B cell (primary cell): ENCODE data around the gene ZNF80. TPM values are rescaled to one million over a fixed set of nuclear protein-coding genes. Genes with fewer than 3 reads are reported as not detected.

ENCODE experiments used
- ATAC-seq: fragments of 200-7000 bp; cut with Tn5 transposase; one replicate; pipeline ENCODE4 v1.10.0; 2021; ENCODE audit warnings: low read depth, mild to moderate bottlenecking, moderate number of reproducible peaks, moderate library complexity
- CTCF ChIA-PET: fragments of 350-600 bp; sonication (Branson Sonifier 250); formaldehyde crosslinking; loops from one replicate; lab custom pipeline; 2021; ENCODE audit warnings: antibody characterized with exemption, inconsistent platforms; lab: Charles Lee
- POLR2A ChIA-PET: fragments of 350-600 bp; sonication (Branson Sonifier 250); formaldehyde crosslinking; loops from one replicate; lab custom pipeline; 2021; ENCODE audit warnings: antibody characterized with exemption; lab: Charles Lee
- DNase-seq: peaks from one replicate; pipeline ENCODE4 v3.0.0; 2013
- H2AFZ ChIP-seq: 2 replicates; pipeline ENCODE4 v1.6.1; 2012; ENCODE audit warnings: mild to moderate bottlenecking, low read depth, low read length; ENCODE audit not compliant: insufficient read depth, poor library complexity, severe bottlenecking
- H3K27ac ChIP-seq, 2 donors: 1 replicate in 1 of 2; 2 replicates in 1 of 2; pipeline ENCODE4 v1.5.1; 2012 to 2013; ENCODE audit warnings: low read length in 2 of 2, mild to moderate bottlenecking in 2 of 2, moderate library complexity in 1 of 2
- H3K27me3 ChIP-seq, 4 experiments: fragments of 200-600 bp in 1 of 4; sonication (generic) in 1 of 4; replicated peaks in 1 of 4; 1 replicate in 2 of 4; 2 replicates in 2 of 4; pipeline versions ENCODE4 v1.6.1 to v1.7.0; 2013 to 2016; ENCODE audit warnings: low read length in 3 of 4, mild to moderate bottlenecking in 2 of 4, mixed read lengths in 1 of 4, moderate library complexity in 1 of 4; ENCODE audit not compliant: insufficient read depth in 4 of 4, control insufficient read depth in 3 of 4; ENCODE audit errors: control extremely low read depth in 1 of 4
- H3K36me3 ChIP-seq, 2 experiments: replicated peaks in 1 of 2; 1 replicate in 1 of 2; 2 replicates in 1 of 2; pipeline versions ENCODE4 v1.6.1 to v1.7.1; 2013; ENCODE audit warnings: low read length in 1 of 2; ENCODE audit not compliant: insufficient read depth in 2 of 2, control insufficient read depth in 1 of 2; ENCODE audit errors: control extremely low read depth in 1 of 2, extremely low read depth in 1 of 2
- H3K4me1 ChIP-seq, 2 donors: fragments of 200-600 bp in 1 of 2; sonication (generic) in 1 of 2; 1 replicate in 1 of 2; 2 replicates in 1 of 2; pipeline versions ENCODE4 v1.5.1 to v1.6.1; 2013 to 2017; ENCODE audit warnings: low read length in 2 of 2; ENCODE audit not compliant: control insufficient read depth in 2 of 2, insufficient read depth in 2 of 2
- H3K4me2 ChIP-seq: replicated peaks from 2 replicates; pipeline ENCODE3; 2012; ENCODE audit warnings: mild to moderate bottlenecking, low read depth, low read length; ENCODE audit not compliant: poor library complexity, severe bottlenecking
- H3K4me3 ChIP-seq, 5 experiments: fragments of 200-600 bp in 1 of 5; sonication (generic) in 1 of 5; 1 replicate in 3 of 5; 2 replicates in 2 of 5; pipeline versions ENCODE4 v1.5.1 to v1.7.0; 2011 to 2016; ENCODE audit warnings: low read length in 4 of 5, mild to moderate bottlenecking in 4 of 5, low read depth in 2 of 5, control low read depth in 1 of 5, moderate library complexity in 1 of 5; ENCODE audit not compliant: insufficient read depth in 1 of 5; ENCODE audit errors: control extremely low read depth in 1 of 5, extremely low read depth in 1 of 5
- H3K79me2 ChIP-seq: fragments of 200-600 bp; sonication (generic); one replicate; pipeline ENCODE4 v1.6.0; 2016; ENCODE audit warnings: low read length; ENCODE audit not compliant: control insufficient read depth, insufficient read depth
- H3K9ac ChIP-seq: fragments of 200-600 bp; sonication (generic); 2 replicates; pipeline ENCODE4 v1.6.1; 2017; ENCODE audit warnings: mild to moderate bottlenecking, low read length, moderate library complexity
- H3K9me3 ChIP-seq, 3 donors: one replicate each; pipeline versions ENCODE4 v1.6.1 to v1.7.1; 2013; ENCODE audit warnings: low read length in 2 of 3; ENCODE audit not compliant: control insufficient read depth in 2 of 3, insufficient read depth in 1 of 3; ENCODE audit errors: control extremely low read depth in 1 of 3
- H4K20me1 ChIP-seq: 2 replicates; pipeline ENCODE4 v1.6.0; 2012; ENCODE audit warnings: mild to moderate bottlenecking, low read length; ENCODE audit not compliant: insufficient read depth, control insufficient read depth, poor library complexity, severe bottlenecking
- H3K27ac Mint-ChIP-seq: one replicate; pipeline ENCODE4 v1.8.0; 2021; ENCODE audit warnings: mixed read lengths
- H3K27me3 Mint-ChIP-seq: one replicate; pipeline ENCODE4 v1.8.0; 2021; ENCODE audit warnings: mixed read lengths
- H3K4me1 Mint-ChIP-seq: one replicate; pipeline ENCODE4 v1.8.0; 2021; ENCODE audit warnings: mixed read lengths
- H3K4me3 Mint-ChIP-seq: one replicate; pipeline ENCODE4 v1.8.0; 2021; ENCODE audit warnings: mixed read lengths
- H3K9me3 Mint-ChIP-seq: one replicate; pipeline ENCODE4 v1.8.0; 2022; ENCODE audit warnings: mixed read lengths; ENCODE audit not compliant: insufficient read depth
- EZH2 ChIP-seq: IDR thresholded peaks from 2 replicates; pipeline ENCODE4 v1.6.1; 2012; ENCODE audit warnings: borderline replicate concordance, low read depth, mild to moderate bottlenecking, moderate library complexity, low read length; ENCODE audit not compliant: insufficient read depth, poor library complexity, severe bottlenecking
- WGBS: methylation state at CpG from one replicate; pipeline ENCODE4 v1.1.5; 2013; ENCODE audit warnings: missing lambda C conversion rate; ENCODE audit not compliant: insufficient coverage; 5-methylcytosine and 5-hydroxymethylcytosine counted together
- intact Hi-C: fragments of 100-400 bp; cut with micrococcal nuclease; formaldehyde crosslinking; loops from one replicate; pipeline ENCODE4 v1.10.0; 2022
- polyA plus RNA-seq: library from polyadenylated mRNA; depleted of rRNA; stranded (reverse); fragments of >200 nt; gene quantifications from 2 replicates; pipeline ENCODE4 v1.2.3, GENCODE V29; 2012
- total RNA-seq, 2 donors: library from RNA; stranded (reverse); fragments of 120-200 nt in 1 of 2; gene quantifications; 1 replicate in 1 of 2; 2 replicates in 1 of 2; pipeline versions ENCODE4 v1.2.3 to v1.2.4, GENCODE V29; 2013 to 2022
- TF ChIP-seq, protein P1 (sequence below): fragments of 200-600 bp; IDR thresholded peaks from one replicate; pipeline ENCODE4 v1.8.0; 2022; ENCODE audit warnings: antibody characterized with exemption, mild to moderate bottlenecking

The ZNF80 gene
- total and polyA plus RNA-seq, 2 donors (not counting 1 experiment from before 2014, with no cell fraction given): 0.04 to 0.42 TPM

GRCh38 chr3:114205541-114205940 is 31.8 kb downstream of the ZNF80 start:
- H4K20me1 ChIP-seq: no peaks in the 10 kb centered on the region
- WGBS: no CpG with 5 or more reads among the region's 2 CpGs
- H3K9ac ChIP-seq: no peak overlapping the region

GRCh38 chr3:114194750-114195149 is 42.6 kb downstream of the ZNF80 start:
- ChIA-PET POLR2A (no interaction called here), CTCF (interaction anchor here (0.8 to 3.1 kb wide), 3 partner anchors 10 to 155 kb away, joined by 3 to 9 read pairs (median 4); no protein-coding TSS in a partner anchor)
- H3K4me3 Mint-ChIP-seq: no peak overlapping the region
- no peaks in the 10 kb centered on the region for H3K9me3 ChIP-seq
- no peak overlapping the region for H3K27ac ChIP-seq
- H2AFZ ChIP-seq: no peak overlapping the region
- no peaks in the 10 kb centered on the region for H3K27me3 ChIP-seq
- H3K27ac Mint-ChIP-seq: no peak overlapping the region
- H3K4me2 ChIP-seq: no peak overlapping the region
- ATAC-seq (no peak), DNase-seq (no peak)
- no peaks in the 10 kb centered on the region for H4K20me1 ChIP-seq
- 100% methylated on average over 1 of the region's 1 CpG for WGBS
- TF ChIP-seq EZH2: no peak
- TF ChIP-seq, protein P1, sequence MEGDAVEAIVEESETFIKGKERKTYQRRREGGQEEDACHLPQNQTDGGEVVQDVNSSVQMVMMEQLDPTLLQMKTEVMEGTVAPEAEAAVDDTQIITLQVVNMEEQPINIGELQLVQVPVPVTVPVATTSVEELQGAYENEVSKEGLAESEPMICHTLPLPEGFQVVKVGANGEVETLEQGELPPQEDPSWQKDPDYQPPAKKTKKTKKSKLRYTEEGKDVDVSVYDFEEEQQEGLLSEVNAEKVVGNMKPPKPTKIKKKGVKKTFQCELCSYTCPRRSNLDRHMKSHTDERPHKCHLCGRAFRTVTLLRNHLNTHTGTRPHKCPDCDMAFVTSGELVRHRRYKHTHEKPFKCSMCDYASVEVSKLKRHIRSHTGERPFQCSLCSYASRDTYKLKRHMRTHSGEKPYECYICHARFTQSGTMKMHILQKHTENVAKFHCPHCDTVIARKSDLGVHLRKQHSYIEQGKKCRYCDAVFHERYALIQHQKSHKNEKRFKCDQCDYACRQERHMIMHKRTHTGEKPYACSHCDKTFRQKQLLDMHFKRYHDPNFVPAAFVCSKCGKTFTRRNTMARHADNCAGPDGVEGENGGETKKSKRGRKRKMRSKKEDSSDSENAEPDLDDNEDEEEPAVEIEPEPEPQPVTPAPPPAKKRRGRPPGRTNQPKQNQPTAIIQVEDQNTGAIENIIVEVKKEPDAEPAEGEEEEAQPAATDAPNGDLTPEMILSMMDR: no peak
- H3K9me3 Mint-ChIP-seq: no peaks in the 10 kb centered on the region
- no peaks in the 10 kb centered on the region for H3K27me3 Mint-ChIP-seq
- no peaks in the 10 kb centered on the region for H3K4me1 ChIP-seq
- no peak overlapping the region for H3K9ac ChIP-seq
- intact Hi-C loops: no loop called here
- no peaks in the 10 kb centered on the region for H3K4me1 Mint-ChIP-seq
- H3K79me2 ChIP-seq: no peaks in the 10 kb centered on the region
- no peak overlapping the region for H3K4me3 ChIP-seq
- no peaks in the 10 kb centered on the region for H3K36me3 ChIP-seq

More at GRCh38 chr3:114205541-114205940, 31.8 kb downstream of the ZNF80 start:
- no peak for TF ChIP-seq EZH2
- TF ChIP-seq, protein P1: no peak
- ChIA-PET POLR2A (no interaction called here), CTCF (interaction anchor here (1.9 to 2.6 kb wide), 3 partner anchors 9 to 50 kb away, joined by 6 to 9 read pairs (median 8); no protein-coding TSS in a partner anchor)
- intact Hi-C loops: loop anchor here (2.0 kb wide), 1 partner anchor 23 kb away; no protein-coding TSS in a partner anchor
- ATAC-seq: no peak
- H3K36me3 ChIP-seq: no peaks in the 10 kb centered on the region
- H3K79me2 ChIP-seq: no peaks in the 10 kb centered on the region
- H3K27ac Mint-ChIP-seq: no peak overlapping the region
- H3K4me1 Mint-ChIP-seq: peaks cover 16% of the 10 kb centered on the region
- H3K9me3 ChIP-seq: no peaks in the 10 kb centered on the region
- no peaks in the 10 kb centered on the region for H3K9me3 Mint-ChIP-seq
- no peak for DNase-seq
- H3K27me3 Mint-ChIP-seq: no peaks in the 10 kb centered on the region
- no peaks in the 10 kb centered on the region for H3K27me3 ChIP-seq
- H3K4me3 ChIP-seq: no peak overlapping the region
- peaks cover 7 to 11% of the 10 kb centered on the region in 2 donors for H3K4me1 ChIP-seq
- no peak overlapping the region for H3K4me2 ChIP-seq
- no peak overlapping the region for H2AFZ ChIP-seq
- no peak overlapping the region for H3K4me3 Mint-ChIP-seq
- H3K27ac ChIP-seq: no peak overlapping the region
